ENCODE results near the gene SLC17A1.

The SLC17A1 gene

GRCh38 chr6:25804804-25805203 lies 27.0 kb downstream of the SLC17A1 start:
- no peak for DNase-seq (ENCODE audit: low spot score)
- Mint-ChIP-seq H3K4me1 (ENCODE audit: low read depth) (peaks cover 3% of the 10 kb centered on the region), H3K27me3 (ENCODE audit: low read depth) (peaks cover 5% of the 10 kb centered on the region), H3K27ac (no peak overlapping the region), H3K4me3 (no peak overlapping the region), H3K9me3 (no peaks in the 10 kb centered on the region), H3K36me3 (ENCODE audit: low read depth) (no peaks in the 10 kb centered on the region)

GRCh38 chr6:25801436-25801835 lies 30.4 kb downstream of the SLC17A1 start:
- DNase-seq (ENCODE audit: low spot score), result no peak
- no peaks in the 10 kb centered on the region for H3K36me3 Mint-ChIP-seq (ENCODE audit: low read depth)
- H3K4me3 Mint-ChIP-seq, result no peak overlapping the region
- H3K9me3 Mint-ChIP-seq, result no peaks in the 10 kb centered on the region
- H3K4me1 Mint-ChIP-seq (ENCODE audit: low read depth), result peaks cover 3% of the 10 kb centered on the region
- H3K27ac Mint-ChIP-seq, result no peak overlapping the region
- H3K27me3 Mint-ChIP-seq (ENCODE audit: low read depth), result peaks cover 13% of the 10 kb centered on the region

- Mint-ChIP-seq H3K4me1 (ENCODE audit: low read depth) (peaks cover under 1% of the 10 kb centered on the region), H3K4me3 (no peak overlapping the region), H3K27ac (no peak overlapping the region), H3K36me3 (ENCODE audit: low read depth) (peaks cover 1% of the 10 kb centered on the region), H3K27me3 (ENCODE audit: low read depth) (peaks cover 11% of the 10 kb centered on the region), H3K9me3 (peaks cover 2% of the 10 kb centered on the region)
- DNase-seq (ENCODE audit: low spot score), result no peak
These were observed 37.1 kb downstream of the SLC17A1 start for GRCh38 chr6:25794784-25795183.

- Mint-ChIP-seq H3K27ac (no peak overlapping the region), H3K36me3 (ENCODE audit: low read depth) (peaks cover 1% of the 10 kb centered on the region), H3K4me1 (ENCODE audit: low read depth) (peaks cover 5% of the 10 kb centered on the region), H3K27me3 (ENCODE audit: low read depth) (peaks cover 11% of the 10 kb centered on the region), H3K9me3 (peaks cover 5% of the 10 kb centered on the region), H3K4me3 (no peak overlapping the region)
- DNase-seq (ENCODE audit: low spot score), result no peak
These were observed 37.9 kb downstream of the SLC17A1 start for GRCh38 chr6:25793970-25794369.

GRCh38 chr6:25792016-25792415 lies 39.8 kb downstream of the SLC17A1 start:
- Mint-ChIP-seq H3K36me3 (ENCODE audit: low read depth) (peaks cover 1% of the 10 kb centered on the region), H3K27me3 (ENCODE audit: low read depth) (peaks cover 5% of the 10 kb centered on the region), H3K4me3 (no peak overlapping the region), H3K9me3 (peaks cover 5% of the 10 kb centered on the region), H3K4me1 (ENCODE audit: low read depth) (peaks cover 15% of the 10 kb centered on the region), H3K27ac (no peak overlapping the region)
- DNase-seq (ENCODE audit: low spot score), result no peak

GRCh38 chr6:25789475-25789874 lies 42.4 kb downstream of the SLC17A1 start:
- Mint-ChIP-seq H3K4me1 (ENCODE audit: low read depth) (peaks cover 15% of the 10 kb centered on the region), H3K27ac (no peak overlapping the region), H3K27me3 (ENCODE audit: low read depth) (no peaks in the 10 kb centered on the region), H3K4me3 (no peak overlapping the region), H3K9me3 (peaks cover 7% of the 10 kb centered on the region), H3K36me3 (ENCODE audit: low read depth) (peaks cover 1% of the 10 kb centered on the region)
- DNase-seq (ENCODE audit: low spot score), result no peak

GRCh38 chr6:25788305-25788922 lies 43.4 kb downstream of the SLC17A1 start:
- no peak overlapping the region for H3K27ac Mint-ChIP-seq
- no peak overlapping the region for H3K4me3 Mint-ChIP-seq
- peaks cover 1% of the 10 kb centered on the region for H3K36me3 Mint-ChIP-seq (ENCODE audit: low read depth)
- peaks cover 15% of the 10 kb centered on the region for H3K4me1 Mint-ChIP-seq (ENCODE audit: low read depth)
- DNase-seq (ENCODE audit: low spot score), result no peak
- peaks cover 13% of the 10 kb centered on the region for H3K9me3 Mint-ChIP-seq
- H3K27me3 Mint-ChIP-seq (ENCODE audit: low read depth), result no peaks in the 10 kb centered on the region

- H3K9me3 Mint-ChIP-seq, result peaks cover 13% of the 10 kb centered on the region
- no peaks in the 10 kb centered on the region for H3K27me3 Mint-ChIP-seq (ENCODE audit: low read depth)
- DNase-seq (ENCODE audit: low spot score), result no peak
- H3K4me3 Mint-ChIP-seq, result no peak overlapping the region
- peaks cover 15% of the 10 kb centered on the region for H3K4me1 Mint-ChIP-seq (ENCODE audit: low read depth)
- no peaks in the 10 kb centered on the region for H3K36me3 Mint-ChIP-seq (ENCODE audit: low read depth)
- no peak overlapping the region for H3K27ac Mint-ChIP-seq
These were observed 44.4 kb downstream of the SLC17A1 start for GRCh38 chr6:25787428-25787827.

- Mint-ChIP-seq H3K27ac (no peak overlapping the region), H3K9me3 (peaks cover 9% of the 10 kb centered on the region), H3K4me3 (no peak overlapping the region), H3K36me3 (ENCODE audit: low read depth) (no peaks in the 10 kb centered on the region), H3K27me3 (ENCODE audit: low read depth) (no peaks in the 10 kb centered on the region), H3K4me1 (ENCODE audit: low read depth) (peaks cover 14% of the 10 kb centered on the region)
- DNase-seq (ENCODE audit: low spot score), result no peak
These were observed 50.7 kb downstream of the SLC17A1 start for GRCh38 chr6:25781134-25781533.

- Mint-ChIP-seq H3K9me3 (no peaks in the 10 kb centered on the region), H3K27me3 (ENCODE audit: low read depth) (no peaks in the 10 kb centered on the region), H3K27ac (no peak overlapping the region), H3K36me3 (ENCODE audit: low read depth) (no peaks in the 10 kb centered on the region), H3K4me3 (no peak overlapping the region), H3K4me1 (ENCODE audit: low read depth) (peaks cover 14% of the 10 kb centered on the region)
- no peak for DNase-seq (ENCODE audit: low spot score)
These were observed 53.8 kb downstream of the SLC17A1 start for GRCh38 chr6:25777856-25778649.

GRCh38 chr6:25777031-25777430 lies 54.8 kb downstream of the SLC17A1 start:
- H3K27me3 Mint-ChIP-seq (ENCODE audit: low read depth), result no peaks in the 10 kb centered on the region
- H3K9me3 Mint-ChIP-seq, result no peaks in the 10 kb centered on the region
- H3K4me3 Mint-ChIP-seq, result no peak overlapping the region
- H3K27ac Mint-ChIP-seq, result no peak overlapping the region
- no peaks in the 10 kb centered on the region for H3K36me3 Mint-ChIP-seq (ENCODE audit: low read depth)
- DNase-seq (ENCODE audit: low spot score), result no peak
- H3K4me1 Mint-ChIP-seq (ENCODE audit: low read depth), result peaks cover 14% of the 10 kb centered on the region

GRCh38 chr6:25774120-25774715 lies 57.6 kb downstream of the SLC17A1 start:
- peaks cover 14% of the 10 kb centered on the region for H3K4me1 Mint-ChIP-seq (ENCODE audit: low read depth)
- H3K27me3 Mint-ChIP-seq (ENCODE audit: low read depth), result no peaks in the 10 kb centered on the region
- no peaks in the 10 kb centered on the region for H3K9me3 Mint-ChIP-seq
- no peaks in the 10 kb centered on the region for H3K36me3 Mint-ChIP-seq (ENCODE audit: low read depth)
- DNase-seq (ENCODE audit: low spot score), result no peak
- no peak overlapping the region for H3K4me3 Mint-ChIP-seq
- no peak overlapping the region for H3K27ac Mint-ChIP-seq

GRCh38 chr6:25769983-25770382 lies 61.9 kb downstream of the SLC17A1 start:
- Mint-ChIP-seq H3K4me3 (no peak overlapping the region), H3K4me1 (ENCODE audit: low read depth) (no peaks in the 10 kb centered on the region)

GRCh38 chr6:25768566-25768965 lies 63.3 kb downstream of the SLC17A1 start:
- H3K4me3 Mint-ChIP-seq, result no peak overlapping the region
- no peaks in the 10 kb centered on the region for H3K4me1 Mint-ChIP-seq (ENCODE audit: low read depth)
- H3K36me3 Mint-ChIP-seq (ENCODE audit: low read depth), result no peaks in the 10 kb centered on the region
- H3K27me3 Mint-ChIP-seq (ENCODE audit: low read depth), result peaks cover 3% of the 10 kb centered on the region
- H3K27ac Mint-ChIP-seq, result no peak overlapping the region
- H3K9me3 Mint-ChIP-seq, result no peaks in the 10 kb centered on the region
- DNase-seq (ENCODE audit: low spot score), result no peak

More at GRCh38 chr6:25769983-25770382, 61.9 kb downstream of the SLC17A1 start:
- Mint-ChIP-seq H3K36me3 (ENCODE audit: low read depth) (no peaks in the 10 kb centered on the region), H3K9me3 (no peaks in the 10 kb centered on the region), H3K27ac (no peak overlapping the region), H3K27me3 (ENCODE audit: low read depth) (peaks cover 3% of the 10 kb centered on the region)
- DNase-seq (ENCODE audit: low spot score), result no peak

Data from T-helper 2 cell treated with Interferon-gamma antibody and Interleukin-4, amounts not matched to agents 5 μg/mL and 100 μg/mL, for 36 hours (primary cell).